SK-MEL-5 (cell line): Measurements from ENCODE around the gene GNB1L. TPM values are rescaled to one million over a fixed set of nuclear protein-coding genes. Genes with fewer than 3 reads are reported as not detected.

Experiments used
- DNase-seq: peaks from one replicate; pipeline ENCODE4 v3.0.0-alpha.2; 2016; ENCODE audit warnings: low read depth, low spot score
- in situ Hi-C: cut with HindIII; loops from 2 replicates; pipeline ENCODE4 v1.10.0; 2016; ENCODE audit warnings: low sequenced_read_pairs, high pct_unique_total_duplicates, low pct_unique_long_range_greater_than_20kb
- total RNA-seq: library from RNA; depleted of rRNA; stranded (reverse); fragments of >200 nt; shearing (Covaris generic); gene quantifications from 2 replicates; pipeline ENCODE4 v1.2.3, GENCODE V29; 2014

GNB1L gene
- total RNA-seq, 1 experiment from 2014 or later = 8.7 TPM

GRCh38 chr22:19853058-19853878 lies 1.4 kb downstream of the GNB1L start:
- DNase-seq = no peak
- in situ Hi-C loops = no loop called here

GRCh38 chr22:19852177-19852781 lies 2.4 kb downstream of the GNB1L start:
- no peak for DNase-seq
- in situ Hi-C loops = no loop called here

- DNase-seq = no peak
- in situ Hi-C loops = no loop called here
These were observed 3.1 kb downstream of the GNB1L start for GRCh38 chr22:19851291-19852176.

- in situ Hi-C loops = no loop called here
- no peak for DNase-seq
These were observed 3.9 kb downstream of the GNB1L start for GRCh38 chr22:19850763-19851109.

GRCh38 chr22:19849835-19850762 lies 4.6 kb downstream of the GNB1L start:
- DNase-seq = no peak
- in situ Hi-C loops = no loop called here

GRCh38 chr22:19848298-19849224 lies 6.1 kb downstream of the GNB1L start:
- DNase-seq = no peak
- in situ Hi-C loops = no loop called here

- in situ Hi-C loops = no loop called here
These were observed 7.4 kb downstream of the GNB1L start for GRCh38 chr22:19847345-19847632.

GRCh38 chr22:19846620-19847344 lies 7.9 kb downstream of the GNB1L start:
- in situ Hi-C loops = no loop called here
- no peak for DNase-seq

More at GRCh38 chr22:19847345-19847632, 7.4 kb downstream of the GNB1L start:
- no peak for DNase-seq

- no peak for DNase-seq
- in situ Hi-C loops = no loop called here
These were observed 9.5 kb downstream of the GNB1L start for GRCh38 chr22:19845054-19845722.

GRCh38 chr22:19844377-19845053 lies 10.2 kb downstream of the GNB1L start:
- in situ Hi-C loops = no loop called here
- peak; percentile 37 for DNase-seq

GRCh38 chr22:19843857-19844376 lies 10.8 kb downstream of the GNB1L start:
- in situ Hi-C loops = no loop called here

GRCh38 chr22:19843107-19843856 lies 11.4 kb downstream of the GNB1L start:
- in situ Hi-C loops = no loop called here
- no peak for DNase-seq

More at GRCh38 chr22:19843857-19844376, 10.8 kb downstream of the GNB1L start:
- no peak for DNase-seq

GRCh38 chr22:19842393-19843106 lies 12.1 kb downstream of the GNB1L start:
- in situ Hi-C loops = no loop called here
- no peak for DNase-seq
